Measurements from ENCODE around the gene CHST8. TPM values are rescaled to one million over a fixed set of nuclear protein-coding genes. Genes with fewer than 3 reads are reported as not detected.

Gene CHST8
- polyA plus RNA-seq, 1 experiment, result not detected

DNA sequence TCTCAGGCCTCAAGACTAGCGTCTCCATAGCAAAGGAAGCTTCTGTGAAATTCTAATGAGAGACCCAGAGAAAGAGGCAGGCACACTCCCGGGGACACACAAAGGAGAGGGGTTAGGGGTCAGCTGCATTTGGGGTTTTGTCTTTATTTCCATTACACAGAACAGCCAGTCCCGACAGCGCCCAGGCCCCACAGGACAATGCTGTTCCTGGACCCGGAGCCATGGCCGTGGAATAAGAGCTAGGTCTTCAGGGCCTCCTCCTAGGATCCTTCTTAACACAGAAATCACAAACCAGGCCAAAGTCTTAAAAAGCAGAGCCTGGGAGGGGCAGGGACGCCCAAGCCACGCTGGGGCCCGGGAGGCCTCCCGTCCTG is 197.7 kb downstream of the CHST8 start:
- TF ChIP-seq, protein P1, sequence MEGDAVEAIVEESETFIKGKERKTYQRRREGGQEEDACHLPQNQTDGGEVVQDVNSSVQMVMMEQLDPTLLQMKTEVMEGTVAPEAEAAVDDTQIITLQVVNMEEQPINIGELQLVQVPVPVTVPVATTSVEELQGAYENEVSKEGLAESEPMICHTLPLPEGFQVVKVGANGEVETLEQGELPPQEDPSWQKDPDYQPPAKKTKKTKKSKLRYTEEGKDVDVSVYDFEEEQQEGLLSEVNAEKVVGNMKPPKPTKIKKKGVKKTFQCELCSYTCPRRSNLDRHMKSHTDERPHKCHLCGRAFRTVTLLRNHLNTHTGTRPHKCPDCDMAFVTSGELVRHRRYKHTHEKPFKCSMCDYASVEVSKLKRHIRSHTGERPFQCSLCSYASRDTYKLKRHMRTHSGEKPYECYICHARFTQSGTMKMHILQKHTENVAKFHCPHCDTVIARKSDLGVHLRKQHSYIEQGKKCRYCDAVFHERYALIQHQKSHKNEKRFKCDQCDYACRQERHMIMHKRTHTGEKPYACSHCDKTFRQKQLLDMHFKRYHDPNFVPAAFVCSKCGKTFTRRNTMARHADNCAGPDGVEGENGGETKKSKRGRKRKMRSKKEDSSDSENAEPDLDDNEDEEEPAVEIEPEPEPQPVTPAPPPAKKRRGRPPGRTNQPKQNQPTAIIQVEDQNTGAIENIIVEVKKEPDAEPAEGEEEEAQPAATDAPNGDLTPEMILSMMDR (IDR thresholded peaks at IDR 0.05; ENCODE audit: low read depth, low read length), result no peak
- DNase-seq (ENCODE audit: low read depth, low spot score), result no peak
- Histone ChIP-seq H3K27me3 (ENCODE audit: control insufficient read depth, insufficient read depth, low read length) (no peaks in the 10 kb centered on the region), H3K4me3 (ENCODE audit: low read depth, low read length) (peak overlapping the region; percentile 34), H3K9me3 (ENCODE audit: control insufficient read depth, insufficient read depth, low read length) (no peaks in the 10 kb centered on the region), H3K27ac (ENCODE audit: low read depth, low read length) (no peak overlapping the region)
- CTCF ChIA-PET, result interaction anchor here (0.5 to 1.5 kb wide), 4 partner anchors 25 to 298 kb away, joined by 3 to 13 read pairs (median 4); no protein-coding TSS in a partner anchor
- POLR2A ChIA-PET, result interaction anchor here (0.7 to 1.0 kb wide), 2 partner anchors 22 to 69 kb away, joined by 3 to 8 read pairs; no protein-coding TSS in a partner anchor

DNA sequence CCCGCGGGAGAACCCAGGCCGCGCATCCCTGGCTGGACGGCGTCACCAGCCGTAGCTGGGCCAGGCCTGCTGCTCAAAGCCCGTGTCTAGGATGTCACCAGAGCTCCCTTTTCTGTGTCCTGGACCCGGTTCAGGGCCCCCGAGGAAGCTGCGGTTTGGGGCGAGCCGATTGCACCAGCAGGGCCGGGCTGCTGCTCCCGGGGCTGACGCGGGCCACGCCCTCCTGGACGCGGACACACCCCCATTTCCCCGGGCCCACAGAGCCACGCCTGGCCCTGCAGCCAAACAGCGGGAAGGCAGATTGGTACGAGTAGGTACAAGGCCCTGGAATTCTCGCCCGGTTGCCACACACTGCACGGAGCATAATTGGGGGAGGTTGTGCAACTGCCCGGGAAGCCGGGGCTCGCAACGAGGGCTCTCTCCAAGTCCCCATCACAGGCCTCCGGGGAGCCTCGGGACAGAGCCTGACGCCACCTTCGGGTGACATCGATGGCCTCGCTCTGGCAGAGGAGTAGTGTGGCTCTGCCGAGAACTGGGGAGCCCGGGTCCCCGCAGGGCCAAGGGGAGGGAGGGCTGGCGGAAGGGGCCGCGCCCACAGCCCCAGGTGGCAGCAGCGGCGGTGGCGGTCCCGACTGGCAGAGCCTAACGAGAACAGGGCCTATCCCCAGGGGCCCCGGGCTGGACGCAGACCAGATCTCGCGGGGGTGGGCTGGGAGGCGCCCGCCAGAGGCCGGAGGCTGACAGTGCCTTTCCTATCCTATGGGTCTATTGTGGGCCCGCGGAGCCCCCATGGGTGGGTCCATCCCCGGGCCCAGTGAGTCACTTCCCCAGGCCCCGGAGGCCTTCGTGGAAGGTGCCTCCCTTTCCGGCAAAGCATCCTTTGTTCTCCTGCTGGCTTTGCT is 198.4 kb downstream of the CHST8 start:
- TF ChIP-seq, protein P1 (IDR thresholded peaks at IDR 0.05; ENCODE audit: low read depth, low read length), result no peak
- H3K4me3 ChIP-seq (ENCODE audit: low read depth, low read length), result peak overlapping the region; percentile 34
- no peaks in the 10 kb centered on the region for H3K9me3 ChIP-seq (ENCODE audit: control insufficient read depth, insufficient read depth, low read length)
- no peak for DNase-seq (ENCODE audit: low read depth, low spot score)
- peak overlapping the region; percentile 21 for H3K27ac ChIP-seq (ENCODE audit: low read depth, low read length)
- no peaks in the 10 kb centered on the region for H3K27me3 ChIP-seq (ENCODE audit: control insufficient read depth, insufficient read depth, low read length)
- ChIA-PET CTCF (interaction anchor here (0.6 to 1.5 kb wide), 4 partner anchors 25 to 178 kb away, joined by 3 to 13 read pairs (median 6); no protein-coding TSS in a partner anchor), POLR2A (interaction anchor here (1.0 kb wide), 1 partner anchor 23 kb away, joined by 3 read pairs; no protein-coding TSS in a partner anchor)

DNA sequence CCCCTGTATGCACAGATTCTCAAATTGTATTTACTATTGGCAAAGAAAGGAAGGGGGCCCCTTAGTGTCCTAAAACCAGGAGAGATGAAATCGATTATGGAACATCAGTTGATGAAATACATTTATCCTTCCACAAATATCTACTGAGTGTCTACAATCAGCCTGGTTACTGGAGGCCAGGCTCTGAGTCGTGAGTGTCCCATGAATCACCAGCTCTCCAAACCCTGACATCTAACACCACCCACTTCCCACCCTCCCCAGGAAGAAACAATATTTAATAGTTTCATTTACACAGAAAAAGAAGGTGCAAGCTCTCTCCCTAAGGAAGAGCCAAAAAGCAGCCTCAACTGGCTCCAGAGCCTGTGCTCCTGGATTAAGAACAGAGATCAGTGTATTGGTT is 200.1 kb downstream of the CHST8 start:
- H3K9me3 ChIP-seq (ENCODE audit: control insufficient read depth, insufficient read depth, low read length), result no peaks in the 10 kb centered on the region
- DNase-seq (ENCODE audit: low read depth, low spot score), result no peak
- TF ChIP-seq, protein P1 (IDR thresholded peaks at IDR 0.05; ENCODE audit: low read depth, low read length), result no peak
- H3K27me3 ChIP-seq (ENCODE audit: control insufficient read depth, insufficient read depth, low read length), result no peaks in the 10 kb centered on the region
- ChIA-PET POLR2A (no interaction called here), CTCF (interaction anchor here (3.0 kb wide), 1 partner anchor 44 kb away, joined by 10 read pairs; no protein-coding TSS in a partner anchor)
- no peak overlapping the region for H3K4me3 ChIP-seq (ENCODE audit: low read depth, low read length)
- H3K27ac ChIP-seq (ENCODE audit: low read depth, low read length), result no peak overlapping the region

Other genes with a start within 250 kb of the CHST8 start
- 24.5 and 31.6 TPM in 2 replicates for gene CEBPG, start 248.2 kb upstream of the CHST8 start, polyA plus RNA-seq (2011; rRNA removed)
- 67.1 and 92.6 TPM in 2 replicates for gene PEPD, start 100.2 kb upstream of the CHST8 start, polyA plus RNA-seq (2011; rRNA removed)
- 15.6 and 19.7 TPM in 2 replicates for gene KCTD15, start 174.9 kb downstream of the CHST8 start, polyA plus RNA-seq (2011; rRNA removed)

All from AG04450 (cell line).